ENCODE data around the gene ZNF750.

The ZNF750 gene

DNA sequence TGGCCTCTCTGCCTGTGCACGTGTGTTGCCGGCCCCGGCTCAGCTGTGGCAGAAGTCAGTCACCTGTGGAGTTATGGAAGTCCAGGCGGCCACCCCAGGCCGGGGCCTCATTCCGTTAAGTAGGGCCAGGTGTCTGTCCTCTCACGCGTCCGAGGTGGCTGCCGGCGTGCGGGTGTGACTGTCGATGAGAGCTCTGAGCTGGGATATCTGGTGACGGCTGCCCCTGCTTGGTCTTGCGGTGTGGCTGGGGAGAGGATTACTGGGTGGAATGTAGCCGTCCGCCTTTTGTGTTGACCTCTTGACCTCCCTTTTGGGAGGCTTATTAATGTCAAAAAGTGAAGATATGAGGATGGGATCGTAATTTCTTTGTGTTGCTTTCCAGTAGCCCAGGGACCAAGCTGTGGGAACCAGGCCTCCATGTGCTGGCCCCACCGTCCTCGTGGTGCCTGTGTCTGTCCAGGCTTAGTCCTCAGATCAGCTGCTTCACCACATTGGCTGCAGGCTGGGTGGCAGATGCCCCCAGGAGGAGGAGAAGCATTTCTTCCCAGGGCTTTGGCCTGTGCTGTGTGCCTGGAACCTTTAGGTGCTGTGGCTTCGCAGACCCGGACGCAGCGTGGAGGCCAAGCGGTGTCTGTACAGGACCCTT is 23.0 kb upstream of the ZNF750 start:
- intact Hi-C loops (cut with DNase I), result no loop called here
- peak in 2 of 10 donors; percentile 72 to 78 for DNase-seq

DNA sequence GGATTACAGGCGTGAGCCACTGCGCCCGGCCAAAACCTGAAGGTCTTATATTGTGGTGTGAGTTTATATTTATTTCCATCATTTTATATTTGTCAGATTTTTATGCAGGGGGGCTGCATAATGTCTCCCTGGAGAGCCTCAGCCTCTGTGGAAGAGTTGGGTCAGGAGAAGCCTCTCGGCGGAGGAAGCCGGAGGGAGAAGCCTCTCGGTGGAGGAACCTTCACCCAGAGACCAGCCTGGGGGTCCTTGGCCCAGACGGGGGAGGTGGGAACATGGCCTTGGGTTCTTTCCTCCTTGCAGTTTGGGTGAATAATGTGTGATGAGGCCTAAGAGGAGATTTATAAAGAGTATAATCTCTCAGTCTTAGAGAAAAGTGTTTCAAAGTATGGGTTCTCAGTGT is 22.4 kb upstream of the ZNF750 start:
- DNase-seq, result peak in 2 of 10 donors; percentile 26 to 64
- intact Hi-C loops (cut with DNase I), result no loop called here

DNA sequence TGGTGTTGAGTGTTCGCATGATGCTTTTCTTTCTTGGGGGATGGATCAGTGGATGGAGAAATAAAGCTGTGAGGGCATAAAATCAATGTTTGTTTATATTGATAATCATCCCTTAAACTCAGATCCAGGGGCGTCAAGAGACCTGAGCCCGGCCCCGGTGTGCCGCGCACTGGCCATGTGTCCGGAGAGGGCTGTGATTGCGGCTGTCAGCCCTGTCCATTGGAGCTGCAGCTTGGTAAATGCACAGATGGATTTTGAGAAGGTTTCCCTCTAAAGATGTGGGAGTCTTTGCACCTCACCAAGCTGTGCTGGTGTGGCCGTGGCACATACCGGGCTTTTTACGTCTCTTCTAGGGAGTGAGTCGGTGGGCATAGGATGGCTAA is 21.6 kb upstream of the ZNF750 start:
- intact Hi-C loops (cut with DNase I), result no loop called here
- DNase-seq, result peak in 2 of 10 donors; percentile 77 to 80

DNA sequence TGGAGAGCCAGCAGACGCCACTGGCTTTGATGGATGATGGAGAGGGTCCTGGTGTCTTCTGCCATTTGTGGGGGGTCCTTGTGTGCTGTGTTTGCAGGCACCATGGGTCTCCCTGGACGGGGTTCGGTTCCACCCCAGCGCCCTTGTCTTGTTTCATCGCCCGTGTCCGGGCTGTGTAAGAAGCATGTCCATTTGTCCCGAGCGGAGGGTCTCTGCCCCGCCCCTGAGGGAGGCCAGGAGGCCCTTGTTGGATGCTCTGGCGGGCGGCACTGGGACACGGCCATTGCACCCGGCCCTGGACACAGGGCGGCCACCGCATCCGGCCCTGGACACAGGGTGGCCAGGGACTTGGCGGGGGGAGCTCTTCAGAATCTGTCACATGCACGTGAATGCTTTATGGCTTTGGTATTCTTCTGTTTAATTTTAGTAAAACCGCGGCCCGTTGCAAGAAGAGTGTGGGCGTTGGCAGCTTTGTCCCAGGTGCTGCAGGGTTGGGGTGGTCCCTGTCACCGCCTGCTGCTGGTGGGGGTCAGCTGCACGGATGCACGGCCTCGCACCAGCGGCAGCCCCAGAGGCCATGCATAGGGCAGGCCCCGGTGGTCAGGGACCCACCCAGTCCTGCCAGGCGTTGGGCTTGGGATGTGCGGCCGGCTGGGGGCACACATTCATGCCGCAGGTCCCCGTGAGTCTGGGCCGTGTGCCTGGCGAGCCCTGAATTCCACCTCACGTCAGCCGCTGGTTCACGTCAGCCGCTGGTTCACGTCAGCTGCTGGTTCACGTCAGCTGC is 21.0 kb upstream of the ZNF750 start:
- peak in 2 of 10 donors; percentile 77 to 79 for DNase-seq
- intact Hi-C loops (cut with DNase I), result no loop called here

DNA sequence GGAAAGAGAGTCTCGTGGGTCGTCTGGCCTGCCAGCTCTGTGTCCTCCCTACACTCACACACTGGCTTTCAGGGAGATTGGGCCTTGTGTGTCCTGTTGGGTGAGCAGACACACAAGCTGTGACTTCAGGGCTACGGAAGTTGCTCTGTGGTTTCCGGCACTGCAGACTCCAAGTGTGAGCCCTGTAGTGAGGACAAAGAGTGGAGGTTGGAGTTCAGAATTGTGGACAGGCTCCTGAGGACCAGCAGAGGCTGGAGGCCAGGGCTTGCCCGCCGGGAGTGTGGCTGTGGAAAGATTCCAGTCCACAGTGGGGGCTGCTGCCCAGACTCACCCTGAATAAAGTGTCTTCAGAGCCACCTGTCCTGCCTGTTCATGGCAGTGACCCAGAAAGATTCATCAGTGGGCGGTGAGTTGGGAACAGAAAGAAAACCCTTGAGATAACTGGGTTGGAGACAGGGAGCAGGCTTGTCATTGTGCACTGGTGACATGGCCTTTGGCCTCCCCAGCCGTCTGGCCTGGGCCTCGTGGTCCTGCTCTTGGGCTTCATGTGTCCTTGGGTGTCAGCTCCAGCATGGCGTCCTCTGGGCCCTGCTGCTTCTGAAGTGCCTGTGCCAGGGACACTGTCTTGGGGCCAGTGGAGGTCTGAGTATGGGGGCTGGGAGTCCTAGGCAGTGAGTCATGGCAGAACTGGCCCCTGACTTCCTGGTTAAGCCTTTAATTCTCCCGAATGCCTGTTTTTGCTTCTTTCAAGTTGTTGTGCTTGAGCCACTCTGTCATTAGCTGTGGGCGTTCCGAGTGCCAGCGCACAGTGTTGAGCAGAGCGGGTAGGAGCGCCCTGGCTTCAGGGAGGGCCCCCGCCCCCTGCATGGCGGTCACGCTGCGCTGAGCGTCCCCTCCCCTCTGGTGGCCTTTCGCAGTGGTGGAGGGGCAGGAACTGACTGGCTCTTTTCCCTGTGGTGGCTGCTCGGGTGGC is 19.9 kb upstream of the ZNF750 start:
- DNase-seq, result peak in 3 of 10 donors; percentile 76 to 81 (median 79)
- intact Hi-C loops (cut with DNase I), result no loop called here

DNA sequence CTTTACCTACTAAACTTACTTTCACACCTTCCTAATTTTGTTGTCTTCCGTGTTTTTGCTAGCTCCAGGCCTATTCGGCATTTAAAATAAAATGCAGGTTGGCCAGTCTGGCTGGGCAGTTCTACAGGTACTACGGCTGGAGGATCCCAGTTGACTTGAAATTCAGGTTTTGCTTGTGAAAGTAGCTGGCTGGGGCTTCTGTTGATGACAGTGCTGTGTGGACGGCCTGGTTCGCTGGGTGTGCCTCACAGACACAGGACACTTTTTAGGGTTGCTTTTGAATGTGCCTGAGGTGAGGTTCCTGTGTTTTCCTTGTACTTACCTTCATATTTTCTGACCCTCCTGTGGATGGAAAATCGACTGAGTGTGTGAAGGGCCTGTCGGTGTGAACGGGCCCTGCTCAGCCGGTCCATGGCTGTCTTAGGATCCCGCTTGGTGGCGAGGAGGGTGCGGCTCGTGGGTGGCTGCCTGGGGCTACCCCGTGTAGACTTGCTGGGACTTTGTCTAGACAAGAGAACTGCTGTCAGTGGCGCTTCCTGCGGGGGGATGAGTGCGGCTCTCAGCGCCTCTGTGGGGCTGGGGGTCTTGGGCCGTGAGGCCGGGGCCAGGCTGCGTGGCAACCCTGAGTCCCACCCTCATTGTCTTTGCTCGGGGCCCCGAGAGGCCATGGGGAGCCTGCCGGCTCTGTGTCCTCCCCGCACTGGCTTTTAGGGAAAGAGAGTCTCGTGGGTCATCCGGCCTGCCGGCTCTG is 18.7 kb upstream of the ZNF750 start:
- intact Hi-C loops (cut with DNase I), result no loop called here
- peak in 2 of 10 donors; percentile 42 to 55 for DNase-seq

DNA sequence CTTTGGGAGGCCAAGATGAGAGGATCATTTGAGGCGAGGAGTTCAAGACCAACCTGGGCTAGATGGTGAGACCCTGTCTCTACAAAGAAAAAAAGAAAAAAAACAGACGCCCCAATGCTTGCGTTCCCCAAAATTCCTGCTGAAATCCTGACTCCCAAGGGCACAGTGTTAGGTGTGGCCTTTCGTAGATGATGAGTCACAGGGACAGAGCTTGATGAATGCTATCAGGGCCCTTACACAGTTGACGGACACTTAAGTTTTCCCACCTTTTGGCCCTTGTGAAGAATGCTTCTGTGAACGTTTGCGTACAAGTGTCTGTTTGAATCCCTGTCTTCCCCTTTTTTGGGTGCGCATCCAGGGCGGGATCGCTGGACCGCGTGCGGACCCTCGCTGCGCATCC is 16.5 kb upstream of the ZNF750 start:
- DNase-seq, result peak in 1 of 10 donors; percentile 34
- intact Hi-C loops (cut with DNase I), result no loop called here

DNA sequence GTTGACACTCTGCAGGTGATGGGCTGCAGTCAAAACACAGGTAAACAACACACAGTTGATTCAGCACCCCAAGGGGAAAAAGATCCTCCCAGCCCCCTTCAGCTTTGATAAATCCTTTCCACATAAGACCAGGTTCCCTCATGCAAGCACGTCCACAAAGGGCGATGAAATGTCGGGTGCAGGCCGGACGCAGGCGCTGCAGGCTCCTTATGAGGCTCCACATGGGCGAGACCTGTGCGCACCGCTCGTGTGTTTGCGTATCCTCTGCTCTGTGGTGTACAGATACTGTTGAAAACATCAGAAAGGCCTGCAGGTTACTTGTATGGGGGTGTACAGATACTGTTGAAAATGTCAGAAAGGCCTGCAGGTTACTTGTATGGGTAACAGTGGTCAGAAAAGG is 14.4 kb upstream of the ZNF750 start:
- intact Hi-C loops (cut with DNase I), result no loop called here

DNA sequence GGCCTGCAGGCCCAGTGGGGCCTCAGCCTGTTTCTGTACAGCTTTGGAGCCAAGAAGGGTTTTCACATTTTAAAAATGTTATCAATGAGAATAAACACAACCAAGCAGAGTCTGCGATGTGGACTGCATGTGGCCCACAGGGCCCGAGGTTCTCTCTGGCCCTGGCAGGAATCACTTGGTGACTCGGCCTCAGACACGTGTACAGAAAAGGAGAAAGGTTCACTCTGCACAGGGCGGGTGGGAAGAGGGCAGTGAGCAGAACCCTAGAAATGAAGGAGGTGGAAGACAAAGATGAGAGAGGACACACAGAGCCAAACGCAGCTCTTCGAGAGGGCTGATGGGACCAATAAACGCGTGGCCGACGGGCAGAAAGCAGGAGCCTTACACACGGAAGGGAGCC is 11.6 kb upstream of the ZNF750 start:
- peak in 2 of 10 donors; percentile 44 to 45 for DNase-seq
- intact Hi-C loops (cut with DNase I), result no loop called here

More for the DNA sequence above, 14.4 kb upstream of the ZNF750 start:
- peak in 2 of 10 donors; percentile 55 to 60 for DNase-seq

DNA sequence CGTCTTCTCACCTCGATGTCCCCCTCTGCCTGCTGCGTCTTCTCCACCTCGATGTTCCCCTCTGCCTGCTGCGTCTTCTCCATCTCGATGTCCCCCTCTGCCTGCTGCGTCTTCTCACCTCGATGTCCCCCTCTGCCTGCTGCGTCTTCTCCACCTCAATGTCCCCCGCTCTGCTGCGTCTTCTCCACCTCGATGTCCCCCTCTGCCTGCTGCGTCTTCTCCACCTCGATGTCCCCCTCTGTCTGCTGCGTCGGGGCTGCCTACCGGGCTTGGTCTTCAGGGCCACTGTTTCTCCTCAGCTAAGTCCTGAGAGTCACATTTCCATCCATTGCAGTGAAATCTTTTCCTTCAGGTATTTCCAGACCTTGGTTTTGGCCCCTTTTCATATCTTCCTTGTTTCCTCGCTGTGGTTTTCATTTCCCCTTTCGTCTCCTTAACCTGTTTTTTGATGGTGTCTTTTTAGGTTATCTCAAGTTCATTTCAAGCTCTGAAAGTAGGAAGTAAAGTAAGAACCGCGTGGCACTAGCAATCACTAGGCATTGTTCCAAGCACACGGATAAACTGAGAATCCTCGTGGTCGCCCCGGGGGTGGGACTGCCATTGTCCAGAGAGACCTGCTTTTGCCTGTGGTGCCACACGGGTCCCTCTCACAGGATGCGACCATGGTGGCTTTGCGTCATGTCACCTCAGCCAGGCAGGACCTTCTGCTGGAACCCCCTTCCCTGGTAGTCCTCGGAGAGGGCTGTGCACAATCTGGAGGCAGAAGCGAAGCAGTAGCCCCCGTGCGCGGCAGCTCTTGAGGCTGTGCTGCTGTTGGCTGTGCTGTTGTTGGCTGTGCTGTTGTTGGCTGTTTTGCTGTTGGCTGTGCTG is 9.5 kb upstream of the ZNF750 start:
- intact Hi-C loops (cut with DNase I), result no loop called here
- DNase-seq, result peak in 2 of 10 donors; percentile 74 to 78

DNA sequence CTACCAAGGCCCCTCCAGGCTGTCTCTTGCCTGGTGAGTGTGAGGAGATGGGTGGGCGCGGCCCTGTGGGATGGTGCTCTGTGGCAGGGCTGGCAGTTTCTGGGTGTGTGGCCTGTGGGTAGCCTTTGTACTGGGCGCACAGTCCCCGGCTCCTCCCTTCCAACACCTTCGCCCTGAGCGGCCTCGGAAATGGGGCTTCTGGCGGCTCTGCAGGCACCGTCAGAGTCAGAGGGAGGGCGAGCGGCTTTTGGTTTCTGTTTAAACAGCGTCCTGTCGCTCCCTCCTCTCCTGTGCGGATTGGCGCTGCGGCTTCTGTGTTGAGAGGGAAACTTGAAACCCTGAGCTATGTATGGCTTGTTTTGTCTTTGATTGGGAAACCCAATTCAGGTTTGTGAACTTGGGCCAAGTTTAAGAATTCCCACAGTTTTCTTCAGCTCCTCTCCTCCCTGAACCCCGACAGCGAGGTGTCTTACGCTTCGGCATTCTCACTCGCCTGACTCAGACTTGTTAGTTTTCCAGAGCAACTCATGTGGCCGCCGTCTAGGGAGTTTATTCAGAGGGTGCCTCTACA is 8.3 kb upstream of the ZNF750 start:
- intact Hi-C loops (cut with DNase I), result no loop called here
- peak in 2 of 10 donors; percentile 57 to 73 for DNase-seq

DNA sequence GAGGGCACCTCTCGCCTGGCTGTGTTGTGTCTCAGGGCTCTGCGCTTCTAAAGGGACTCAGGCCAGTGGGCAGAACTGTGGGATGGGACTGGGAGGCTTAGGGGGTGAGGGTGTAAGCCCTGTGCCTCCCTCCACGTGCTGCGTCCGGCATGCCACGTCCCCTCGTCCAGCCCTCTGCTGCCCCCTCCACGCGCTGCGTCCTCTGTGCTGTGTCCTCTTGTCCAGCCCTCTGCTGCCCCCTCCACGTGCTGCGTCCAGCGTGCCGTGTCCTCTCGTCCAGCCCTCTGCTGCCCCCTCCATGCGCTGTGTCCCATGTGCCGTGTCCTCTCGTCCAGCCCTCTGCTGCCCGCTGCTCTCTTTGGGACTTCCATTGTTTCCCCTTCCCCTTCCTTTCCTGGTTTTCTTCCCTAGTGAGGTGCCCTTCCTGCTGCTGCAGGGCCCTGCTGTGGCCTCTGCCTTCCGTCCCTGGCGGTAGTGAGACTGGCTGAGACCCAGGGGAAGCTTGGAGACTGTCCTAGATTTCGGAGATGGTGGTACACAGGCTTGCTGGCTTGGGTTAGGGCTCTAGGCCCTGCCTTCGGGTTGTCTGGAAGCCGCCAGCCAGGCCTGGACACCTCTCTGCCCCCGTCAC is 6.4 kb upstream of the ZNF750 start:
- intact Hi-C loops (cut with DNase I), result no loop called here
- peak in 2 of 10 donors; percentile 72 to 83 for DNase-seq

DNA sequence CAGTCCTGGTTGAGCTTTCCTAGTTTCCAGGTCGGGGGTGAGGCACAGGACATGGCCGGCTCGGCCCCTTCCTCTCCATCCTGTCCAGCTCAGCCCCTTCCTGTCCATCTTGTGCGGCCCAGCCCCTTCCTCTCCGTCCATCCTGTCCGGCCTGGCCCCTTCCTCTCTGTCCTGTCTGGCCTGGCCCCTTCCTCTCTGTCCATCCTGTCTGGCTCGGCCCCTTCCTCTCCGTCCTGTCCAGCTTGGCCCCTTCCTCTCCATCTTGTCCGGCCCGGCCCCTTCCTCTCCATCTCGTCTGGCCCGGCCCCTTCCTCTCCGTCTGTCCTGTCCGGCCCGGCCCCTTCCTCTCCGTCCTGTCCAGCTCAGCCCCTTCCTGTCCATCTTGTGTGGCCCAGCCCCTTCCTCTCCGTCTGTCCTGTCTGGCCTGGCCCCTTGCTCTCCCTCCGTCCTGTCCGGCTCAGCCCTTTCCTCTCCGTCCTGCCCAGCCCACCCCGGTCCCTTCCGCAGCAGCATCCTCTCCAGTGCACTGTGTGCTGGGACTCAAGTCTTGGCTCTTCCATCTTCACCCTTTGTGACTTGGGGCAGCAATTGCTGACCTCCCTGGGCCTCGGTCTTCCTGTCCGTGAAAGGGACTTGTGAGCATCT is 5.5 kb upstream of the ZNF750 start:
- peak in 2 of 10 donors; percentile 66 to 82 for DNase-seq
- intact Hi-C loops (cut with DNase I), result no loop called here

DNA sequence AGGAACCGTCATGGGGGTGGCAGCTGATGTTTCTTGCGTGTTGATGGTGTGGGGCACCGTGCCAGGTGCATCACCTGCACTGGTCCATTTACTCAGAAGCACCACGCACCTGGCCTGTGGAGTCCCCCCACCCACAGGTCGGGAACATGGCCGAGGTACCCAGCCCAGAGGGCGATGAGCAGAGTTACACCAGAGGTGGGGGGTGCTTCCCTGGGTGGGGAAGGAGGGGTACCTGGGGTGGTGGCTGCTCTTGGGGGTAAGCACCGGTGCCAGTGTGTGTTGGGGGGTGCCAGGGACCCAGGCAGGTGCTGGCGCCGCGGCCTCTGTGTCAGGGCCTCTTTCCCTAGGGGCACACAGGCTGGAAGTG is 5.0 kb upstream of the ZNF750 start:
- intact Hi-C loops (cut with DNase I), result no loop called here
- peak in 1 of 10 donors; percentile 49 for DNase-seq

DNA sequence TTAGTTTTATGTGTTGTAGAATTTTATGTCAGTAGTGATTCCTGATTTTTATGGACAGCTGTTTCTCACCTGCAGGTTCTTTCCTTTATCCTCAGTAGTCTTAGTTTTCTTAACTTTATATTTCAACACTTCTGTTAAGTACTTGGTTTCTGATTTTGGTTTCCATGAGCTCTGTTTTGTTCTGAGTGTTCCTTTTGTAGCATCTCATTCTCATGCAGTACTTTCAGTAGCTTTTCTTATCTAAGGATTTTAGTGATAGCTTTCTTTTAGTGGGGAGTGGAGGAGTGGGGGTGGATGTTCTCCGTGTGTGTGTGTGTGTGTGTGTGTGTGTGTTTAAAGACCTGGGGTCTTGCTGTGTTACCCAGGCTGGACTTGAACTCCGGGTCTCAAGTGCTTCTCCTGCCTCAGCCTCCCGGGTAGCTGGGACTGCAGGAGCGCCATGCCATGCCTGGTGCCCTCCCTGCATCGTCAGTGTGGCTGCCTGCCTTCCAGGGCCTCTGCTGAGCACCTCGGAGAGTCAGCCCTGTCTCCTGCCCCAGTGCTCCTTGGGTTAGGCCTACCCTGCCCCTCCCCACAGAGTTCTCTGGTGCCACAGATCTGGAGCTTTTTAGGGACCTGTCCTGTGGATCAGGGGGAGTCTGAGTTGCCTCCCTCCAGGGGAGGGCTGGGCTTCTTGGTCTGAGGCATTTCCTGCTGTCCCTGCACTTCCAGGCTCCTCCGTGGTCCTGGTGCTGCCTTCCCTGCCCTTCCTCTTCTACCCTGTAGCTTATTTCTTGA is 4.3 kb upstream of the ZNF750 start:
- intact Hi-C loops (cut with DNase I), result no loop called here
- DNase-seq, result peak in 2 of 10 donors; percentile 48 to 67

DNA sequence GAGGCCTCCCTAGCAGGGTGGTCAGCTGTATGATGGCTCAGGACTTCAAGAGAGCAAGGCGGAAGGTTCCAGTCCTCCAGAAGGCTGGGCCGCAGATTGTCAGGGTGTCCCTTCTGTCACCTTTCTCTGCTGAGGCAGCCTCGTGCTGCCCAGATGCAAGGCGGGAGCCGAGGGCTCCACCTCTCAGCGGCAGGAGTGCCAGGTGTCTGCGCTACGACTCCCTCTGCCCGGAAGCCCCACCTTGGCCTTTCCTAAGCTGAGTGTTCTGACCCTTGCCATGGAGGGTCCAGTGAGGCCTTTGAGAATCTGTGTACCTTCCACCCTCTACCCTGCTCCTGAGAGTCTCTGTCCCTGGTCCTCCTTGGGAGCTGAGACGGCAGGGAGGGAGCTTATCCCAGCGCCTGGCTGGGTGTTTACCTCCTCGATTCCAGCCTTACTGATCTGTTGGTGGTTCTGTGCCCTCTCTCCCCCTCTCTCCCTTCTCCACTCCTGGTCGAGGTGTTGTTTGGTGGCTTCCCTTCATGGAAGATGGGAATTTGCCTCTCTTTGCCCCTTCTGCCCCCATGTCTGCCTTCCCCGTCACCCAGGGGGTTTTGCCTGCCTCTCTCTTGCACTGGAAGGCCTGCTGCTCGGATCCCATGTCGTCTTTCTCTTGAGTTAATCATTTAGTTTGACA is 2.2 kb upstream of the ZNF750 start:
- intact Hi-C loops (cut with DNase I), result no loop called here
- peak in 2 of 10 donors; percentile 46 to 58 for DNase-seq

Data from posterior cingulate gyrus (tissue), 11 donors.